SK-N-SH (cell line): Measurements from ENCODE around the gene TEAD3. TPM values are rescaled to one million over a fixed set of nuclear protein-coding genes. Genes with fewer than 3 reads are reported as not detected.

Experiments
- CTCF ChIA-PET: fragments of 300-600, 350-600 bp; formaldehyde crosslinking; extraction: SDS; loops from one replicate; lab custom pipeline; 2021; lab: Yijun Ruan, JAX
- POLR2A ChIA-PET: fragments of 350-600 bp; sonication (Branson Sonifier 250); formaldehyde crosslinking; extraction: SDS; loops from one replicate; lab custom pipeline; 2020; ENCODE audit warnings: antibody characterized with exemption, inconsistent platforms; lab: Yijun Ruan, JAX
- DNase-seq: peaks from one replicate; pipeline ENCODE4 v3.0.0; 2012
- H2AFZ ChIP-seq: fragments of 200-600 bp; sonication (generic); 2 replicates; pipeline ENCODE4 v1.8.1; 2016; ENCODE audit warnings: antibody characterized with exemption, mild to moderate bottlenecking, low read depth
- H3F3A ChIP-seq: fragments of 200-600 bp; sonication (generic); replicated peaks from 2 replicates; pipeline ENCODE3; 2016; ENCODE audit warnings: antibody characterized with exemption, mild to moderate bottlenecking; ENCODE audit not compliant: insufficient read depth
- H3K27ac ChIP-seq, 2 experiments: fragments of 200-500 bp in 1 of 2; fragments of 200-600 bp in 1 of 2; sonication (Bioruptor generic) in 1 of 2; sonication (generic), shearing (Covaris generic) in 1 of 2; 2 replicates each; pipeline versions ENCODE4 v1.5.1 to v1.6.1; 2014 to 2016; ENCODE audit warnings: low read depth in 2 of 2, inconsistent platforms in 1 of 2, low read length in 1 of 2, mild to moderate bottlenecking in 1 of 2, mixed read lengths in 1 of 2
- H3K27me3 ChIP-seq: fragments of 200-600 bp; sonication (generic), shearing (Covaris generic); 2 replicates; pipeline ENCODE4 v1.6.1; 2016; ENCODE audit warnings: mixed run types; ENCODE audit not compliant: insufficient read depth
- H3K36me3 ChIP-seq, 2 experiments: fragments of 200-500 bp in 1 of 2; fragments of 200-600 bp in 1 of 2; sonication (Bioruptor generic) in 1 of 2; sonication (generic) in 1 of 2; replicated peaks in 1 of 2; 2 replicates each; pipeline versions ENCODE3 to v1.5.1; 2014 to 2016; ENCODE audit warnings: low read length in 1 of 2, mild to moderate bottlenecking in 1 of 2; ENCODE audit not compliant: insufficient read depth in 2 of 2, control insufficient read depth in 1 of 2
- H3K4me1 ChIP-seq, 2 experiments: fragments of 200-500 bp in 1 of 2; fragments of 200-600 bp in 1 of 2; sonication (Bioruptor generic) in 1 of 2; sonication (generic), shearing (Covaris generic) in 1 of 2; 2 replicates each; pipeline versions ENCODE4 v1.5.1 to v1.6.1; 2014 to 2016; ENCODE audit warnings: low read depth in 1 of 2, low read length in 1 of 2, mixed run types in 1 of 2; ENCODE audit not compliant: insufficient read depth in 2 of 2, control insufficient read depth in 1 of 2
- H3K4me2 ChIP-seq: fragments of 200-600 bp; sonication (generic), shearing (Covaris generic); 2 replicates; pipeline ENCODE4 v1.6.1; 2017; ENCODE audit warnings: mixed run types
- H3K4me3 ChIP-seq, 2 experiments: fragments of 200-500 bp in 1 of 2; fragments of 200-600 bp in 1 of 2; sonication (Bioruptor generic) in 1 of 2; sonication (generic), shearing (Covaris generic) in 1 of 2; 2 replicates each; pipeline versions ENCODE4 v1.5.1 to v1.8.1; 2014 to 2016; ENCODE audit warnings: low read depth in 2 of 2, inconsistent platforms in 1 of 2, low read length in 1 of 2, mild to moderate bottlenecking in 1 of 2, mixed read lengths in 1 of 2, moderate library complexity in 1 of 2
- H3K79me2 ChIP-seq: fragments of 200-600 bp; sonication (generic); 2 replicates; pipeline ENCODE4 v1.8.1; 2017; ENCODE audit warnings: mild to moderate bottlenecking; ENCODE audit not compliant: insufficient read depth
- H3K9ac ChIP-seq: fragments of 200-600 bp; sonication (generic); 2 replicates; pipeline ENCODE4 v1.6.1; 2017; ENCODE audit warnings: mixed run types
- H3K9me2 ChIP-seq: fragments of 200-600 bp; sonication (generic); 2 replicates; pipeline ENCODE4 v1.6.1; 2017; ENCODE audit warnings: mixed run types
- H3K9me3 ChIP-seq: fragments of 200-600 bp; sonication (generic); 2 replicates; pipeline ENCODE4 v1.6.1; 2017; ENCODE audit warnings: mixed run types, mild to moderate bottlenecking, moderate library complexity
- H4K20me1 ChIP-seq: fragments of 200-600 bp; sonication (generic); 2 replicates; pipeline ENCODE4 v1.6.1; 2017; ENCODE audit warnings: mild to moderate bottlenecking, mixed run types; ENCODE audit not compliant: insufficient read depth
- CHD2 ChIP-seq: fragments of 150-350 bp; IDR thresholded peaks from 2 replicates; pipeline ENCODE4 v1.6.1; 2018; ENCODE audit warnings: low read length; ENCODE audit not compliant: partially characterized antibody
- EZH2phosphoT487 ChIP-seq: fragments of 200-600 bp; sonication (generic); IDR thresholded peaks from 2 replicates; pipeline ENCODE4 v1.6.1; 2017; ENCODE audit warnings: low read depth, mixed run types, mild to moderate bottlenecking, antibody characterized with exemption, moderate library complexity, borderline replicate concordance
- FOXJ3 ChIP-seq: sonication (generic); formaldehyde crosslinking; IDR thresholded peaks from 2 replicates; pipeline ENCODE4 v1.5.1; 2020; ENCODE audit warnings: mild to moderate bottlenecking, missing genetic modification reagents
- FOXM1 ChIP-seq: IDR thresholded peaks from 2 replicates; pipeline ENCODE4 v1.4.0; 2012; ENCODE audit warnings: low read depth, mild to moderate bottlenecking
- IRF3 ChIP-seq: fragments of 150-350 bp; IDR thresholded peaks from 2 replicates; pipeline ENCODE4 v1.6.1; 2016; ENCODE audit warnings: mild to moderate bottlenecking, low read depth, low read length
- JUND ChIP-seq: IDR thresholded peaks from 2 replicates; pipeline ENCODE4 v1.4.0; 2012
- MAX ChIP-seq: IDR thresholded peaks from 2 replicates; pipeline ENCODE4 v1.4.0; 2012; ENCODE audit warnings: low read depth
- MEF2A ChIP-seq: IDR thresholded peaks from 2 replicates; pipeline ENCODE4 v1.4.0; 2012; ENCODE audit warnings: low read depth, borderline replicate concordance
- NFIC ChIP-seq: IDR thresholded peaks from 2 replicates; pipeline ENCODE4 v1.4.0; 2012; ENCODE audit warnings: borderline replicate concordance
- RAD21 ChIP-seq: IDR thresholded peaks from 2 replicates; pipeline ENCODE4 v1.6.1; 2012; ENCODE audit warnings: mild to moderate bottlenecking, low read length
- RCOR1 ChIP-seq: fragments of 150-350 bp; IDR thresholded peaks from 2 replicates; pipeline ENCODE4 v1.6.1; 2017; ENCODE audit warnings: antibody characterized with exemption, low read length
- RFX5 ChIP-seq: IDR thresholded peaks from 2 replicates; pipeline ENCODE4 v1.6.1; 2012; ENCODE audit warnings: mild to moderate bottlenecking, improper control_type of control experiment, low read length
- SIN3A ChIP-seq: IDR thresholded peaks from 2 replicates; pipeline ENCODE4 v1.6.1; 2012; ENCODE audit warnings: low read depth, mild to moderate bottlenecking, low read length, moderate library complexity, borderline replicate concordance
- TCF12 ChIP-seq: IDR thresholded peaks from 2 replicates; pipeline ENCODE4 v1.4.0; 2012
- YY1 ChIP-seq: IDR thresholded peaks from 2 replicates; pipeline ENCODE4 v1.4.0; 2012; ENCODE audit warnings: low read depth, mild to moderate bottlenecking
- ZBTB33 ChIP-seq: IDR thresholded peaks from 2 replicates; pipeline ENCODE4 v1.4.0; 2012; ENCODE audit warnings: low read depth, borderline replicate concordance
- WGBS: methylation state at CpG from one replicate; pipeline ENCODE4 v1.1.6; 2017; ENCODE audit warnings: low lambda C conversion rate; 5-methylcytosine and 5-hydroxymethylcytosine counted together
- polyA plus RNA-seq, 3 experiments: library from polyadenylated mRNA; depleted of rRNA; stranded (reverse); fragments of >200 nt; gene quantifications; 2 replicates each; pipeline ENCODE4 v1.2.3, GENCODE V29; 2012

Gene TEAD3
- polyA plus RNA-seq, 1 of the 3 experiments (the other 2 are of a cell fraction): 7.1 TPM

- Histone ChIP-seq H4K20me1 (no peaks in the 10 kb centered on the region), H3K27me3 (no peaks in the 10 kb centered on the region), H3K36me3 (no peaks in the 10 kb centered on the region), H2AFZ (no peak overlapping the region), H3K79me2 (no peaks in the 10 kb centered on the region), H3K9me2 (no peaks in the 10 kb centered on the region)
- ChIA-PET CTCF (interaction anchor here (7.4 kb wide), 1 partner anchor 102 kb away, joined by 186 read pairs; the partner anchor contains the start of gene PPARD), POLR2A (no interaction called here)
- TF ChIP-seq CHD2: no peak
- no peak for TF ChIP-seq MAX
- no peak for TF ChIP-seq ZBTB33
- no peak for TF ChIP-seq FOXM1
- no peak for TF ChIP-seq FOXJ3 (CRISPR knock-in tag)
- no peak for TF ChIP-seq YY1
- TF ChIP-seq NFIC: no peak
- no peak for TF ChIP-seq RCOR1
- no peak for TF ChIP-seq MEF2A
- TF ChIP-seq EZH2phosphoT487: no peak
- TF ChIP-seq TCF12: no peak
- no peak for TF ChIP-seq IRF3
- TF ChIP-seq SIN3A: no peak
- no peak for TF ChIP-seq RFX5
- TF ChIP-seq JUND: no peak
- no peak for TF ChIP-seq RAD21
- TF ChIP-seq, all 33 proteins: peak for 0
- no peaks in the 10 kb centered on the region for H3K9me3 ChIP-seq
- H3K4me3 ChIP-seq: no peak overlapping the region
- no peak overlapping the region for H3K9ac ChIP-seq
- H3K4me1 ChIP-seq: no peaks in the 10 kb centered on the region
- 85% methylated on average over 4 of the region's 7 CpGs for WGBS
- H3K27ac ChIP-seq: no peak overlapping the region
- no peaks in the 10 kb centered on the region for H3F3A ChIP-seq
- DNase-seq: no peak
- no peak overlapping the region for H3K4me2 ChIP-seq
Observed at GRCh38 chr6:35445691-35446090, 51.2 kb downstream of the TEAD3 start.
